PFSK-1 (cell line): Measurements from ENCODE around the gene METTL24.

Experiments used
- FOXP2 ChIP-seq: optimal IDR thresholded peaks from 2 replicates; pipeline ENCODE3; 2011; ENCODE audit warnings: borderline replicate concordance, control low read depth, inconsistent platforms; ENCODE audit not compliant: insufficient read depth; ENCODE audit errors: extremely low read length, extremely low read depth
- POLR2AphosphoS5 ChIP-seq: IDR thresholded peaks from 2 replicates; pipeline ENCODE4 v1.6.1; 2012; ENCODE audit warnings: low read depth, mild to moderate bottlenecking, control low read depth, low read length, moderate library complexity
- REST ChIP-seq, 2 experiments: IDR thresholded peaks; 2 replicates each; pipeline versions ENCODE4 v1.6.1 to v1.8.0; 2011 to 2012; ENCODE audit warnings: low read depth in 2 of 2, low read length in 2 of 2, control low read depth in 1 of 2, inconsistent platforms in 1 of 2, mild to moderate bottlenecking in 1 of 2, moderate library complexity in 1 of 2; ENCODE audit not compliant: insufficient read depth in 1 of 2

- TF ChIP-seq POLR2AphosphoS5 (no peak), REST (IDR thresholded peaks at IDR 0.05; ENCODE audit: insufficient read depth in 1 of 2, low read depth in 2 of 2, low read length in 2 of 2) (no peak), FOXP2 (no peak)
Measured at GRCh38 chr6:110315869-110316398, 42.2 kb downstream of the METTL24 start.
